Smooth muscle cell (in vitro differentiated cells): ENCODE measurements around the gene SHISA5. TPM values are rescaled to one million over a fixed set of nuclear protein-coding genes. Genes with fewer than 3 reads are reported as not detected.
A peak's percentile ranks its signal among the peaks of the same experiment; 100 is the strongest.

Experiments
- DNase-seq: peaks from one replicate; lab custom pipeline; 2025; ENCODE audit not compliant: unreplicated experiment; lab: John Stamatoyannopoulos, UW
- H2AFZ ChIP-seq: fragments of 200-600 bp; sonication (generic); 2 replicates; pipeline ENCODE4 v1.6.0; 2016; ENCODE audit warnings: antibody characterized with exemption, low read depth, mild to moderate bottlenecking
- H3F3A ChIP-seq: fragments of 200-600 bp; sonication (generic); 2 replicates; pipeline ENCODE4 v1.6.0; 2017; ENCODE audit warnings: antibody characterized with exemption, low read depth
- H3K27ac ChIP-seq: fragments of 200-600 bp; sonication (generic); 2 replicates; pipeline ENCODE4 v1.5.1; 2016; ENCODE audit warnings: low read depth, mild to moderate bottlenecking
- H3K27me3 ChIP-seq: fragments of 200-600 bp; sonication (generic); 2 replicates; pipeline ENCODE4 v1.6.1; 2016; ENCODE audit warnings: low read depth, mild to moderate bottlenecking
- H3K36me3 ChIP-seq: fragments of 200-600 bp; sonication (generic); 2 replicates; pipeline ENCODE4 v1.5.1; 2016; ENCODE audit warnings: low read depth
- H3K4me1 ChIP-seq: fragments of 200-600 bp; sonication (generic); 2 replicates; pipeline ENCODE4 v1.5.1; 2016; ENCODE audit warnings: low read depth
- H3K4me2 ChIP-seq: fragments of 200-600 bp; sonication (generic); 2 replicates; pipeline ENCODE4 v1.6.0; 2016; ENCODE audit warnings: mild to moderate bottlenecking
- H3K4me3 ChIP-seq: fragments of 200-600 bp; sonication (generic); 2 replicates; pipeline ENCODE4 v1.5.1; 2016; ENCODE audit warnings: mild to moderate bottlenecking
- H3K79me2 ChIP-seq: fragments of 200-600 bp; sonication (generic); 2 replicates; pipeline ENCODE4 v1.6.0; 2016; ENCODE audit warnings: low read depth, mild to moderate bottlenecking
- H3K9ac ChIP-seq: fragments of 200-600 bp; sonication (generic); 2 replicates; pipeline ENCODE4 v1.6.0; 2016; ENCODE audit warnings: low read depth
- H3K9me3 ChIP-seq: fragments of 200-600 bp; sonication (generic); replicated peaks from 2 replicates; pipeline ENCODE4 v1.5.1; 2016; ENCODE audit warnings: low read depth
- H4K20me1 ChIP-seq: fragments of 200-600 bp; sonication (generic); 2 replicates; pipeline ENCODE4 v1.6.0; 2016; ENCODE audit warnings: low read depth
- WGBS: methylation state at CpG from one replicate; pipeline ENCODE4 v1.1.7; 2016; ENCODE audit warnings: low lambda C conversion rate; 5-methylcytosine and 5-hydroxymethylcytosine counted together
- polyA plus RNA-seq: library from polyadenylated mRNA; unstranded; fragments of >200 nt; fragmentation: Nextera tagmentation; extraction: Ambion mirVana; gene quantifications from 2 replicates; pipeline ENCODE4 v1.2.1, GENCODE V29; 2016
- total RNA-seq: library from RNA; depleted of rRNA; stranded (reverse); fragments of >200 nt; gene quantifications from 2 replicates; pipeline ENCODE4 v1.2.3, GENCODE V29; 2014
- TF ChIP-seq, protein P1 (sequence below): fragments of 200-600 bp; sonication (generic); IDR thresholded peaks from 2 replicates; pipeline ENCODE4 v1.5.1; 2017; ENCODE audit warnings: borderline replicate concordance, mild to moderate bottlenecking, antibody characterized with exemption; ENCODE audit not compliant: insufficient read depth, poor library complexity, severe bottlenecking

SHISA5 gene
- total and polyA plus RNA-seq, 2 experiments from 2014 or later = 124 to 333 TPM

DNA sequence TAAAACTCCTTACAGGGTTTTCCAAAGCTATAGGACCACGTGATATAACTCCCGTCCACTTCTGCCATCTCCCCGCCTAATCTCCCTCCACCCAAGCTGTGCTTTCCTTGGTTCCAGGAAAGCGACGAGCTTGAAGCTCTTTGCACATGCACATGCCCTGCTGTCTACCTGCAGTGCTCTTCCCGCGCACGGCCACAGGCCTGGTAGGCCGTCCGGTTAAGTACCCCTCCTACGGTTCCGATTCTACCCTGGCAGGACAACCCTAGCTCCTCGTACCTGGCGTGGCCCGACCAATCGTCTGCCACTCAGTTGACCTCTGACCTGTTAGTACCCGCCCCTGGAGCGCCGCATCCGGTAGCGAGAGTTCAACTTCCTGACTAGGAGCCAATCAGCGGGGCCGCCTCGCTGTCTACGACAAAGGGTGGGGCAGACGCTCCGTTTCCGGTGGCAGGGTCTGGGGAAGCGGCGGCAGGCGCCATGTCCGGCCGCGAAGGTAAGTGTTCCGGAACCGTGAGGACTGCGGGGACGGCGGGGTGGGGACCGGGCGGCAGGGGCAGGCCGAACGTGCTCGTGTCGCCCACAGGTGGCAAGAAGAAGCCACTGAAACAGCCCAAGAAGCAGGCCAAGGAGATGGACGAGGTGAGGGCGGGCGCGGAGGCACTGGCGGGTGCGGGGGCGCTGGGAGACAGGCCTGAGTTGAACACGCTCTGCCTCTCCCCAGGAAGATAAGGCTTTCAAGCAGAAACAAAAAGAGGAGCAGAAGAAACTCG, 64.0 kb downstream of the SHISA5 start, which contains the start of the genes CCDC51 and TMA7:
Gene CCDC51 (minus strand): TSS at position 300 of the 770 bp plus-strand sequence. CDS start 4,991 bp downstream, outside the sequence.
Gene TMA7 (plus strand): TSS at position 438 of the 770 bp plus-strand sequence. CDS start 40 bp downstream, at position 478.
- Histone ChIP-seq H3K27ac (peak within 1 kb of the TSS; percentile 81), H3F3A (peaks cover 9% of the 10 kb centered on the region), H4K20me1 (peaks cover 15% of the 10 kb centered on the region), H3K27me3 (no peaks in the 10 kb centered on the region), H3K9ac (peak within 1 kb of the TSS; percentile 85), H3K4me3 (peak within 1 kb of the TSS; percentile 75), H3K9me3 (no peaks in the 10 kb centered on the region), H3K4me1 (peaks cover 7% of the 10 kb centered on the region), H3K36me3 (no peaks in the 10 kb centered on the region), H3K79me2 (peaks cover 31% of the 10 kb centered on the region), H3K4me2 (peak within 1 kb of the TSS; percentile 95), H2AFZ (peak within 1 kb of the TSS; percentile 90)
- TF ChIP-seq, protein P1, sequence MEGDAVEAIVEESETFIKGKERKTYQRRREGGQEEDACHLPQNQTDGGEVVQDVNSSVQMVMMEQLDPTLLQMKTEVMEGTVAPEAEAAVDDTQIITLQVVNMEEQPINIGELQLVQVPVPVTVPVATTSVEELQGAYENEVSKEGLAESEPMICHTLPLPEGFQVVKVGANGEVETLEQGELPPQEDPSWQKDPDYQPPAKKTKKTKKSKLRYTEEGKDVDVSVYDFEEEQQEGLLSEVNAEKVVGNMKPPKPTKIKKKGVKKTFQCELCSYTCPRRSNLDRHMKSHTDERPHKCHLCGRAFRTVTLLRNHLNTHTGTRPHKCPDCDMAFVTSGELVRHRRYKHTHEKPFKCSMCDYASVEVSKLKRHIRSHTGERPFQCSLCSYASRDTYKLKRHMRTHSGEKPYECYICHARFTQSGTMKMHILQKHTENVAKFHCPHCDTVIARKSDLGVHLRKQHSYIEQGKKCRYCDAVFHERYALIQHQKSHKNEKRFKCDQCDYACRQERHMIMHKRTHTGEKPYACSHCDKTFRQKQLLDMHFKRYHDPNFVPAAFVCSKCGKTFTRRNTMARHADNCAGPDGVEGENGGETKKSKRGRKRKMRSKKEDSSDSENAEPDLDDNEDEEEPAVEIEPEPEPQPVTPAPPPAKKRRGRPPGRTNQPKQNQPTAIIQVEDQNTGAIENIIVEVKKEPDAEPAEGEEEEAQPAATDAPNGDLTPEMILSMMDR = no peak
- WGBS = under 1% methylated on average over 53 of the region's 54 CpGs
- peak; percentile 81 for DNase-seq

DNA sequence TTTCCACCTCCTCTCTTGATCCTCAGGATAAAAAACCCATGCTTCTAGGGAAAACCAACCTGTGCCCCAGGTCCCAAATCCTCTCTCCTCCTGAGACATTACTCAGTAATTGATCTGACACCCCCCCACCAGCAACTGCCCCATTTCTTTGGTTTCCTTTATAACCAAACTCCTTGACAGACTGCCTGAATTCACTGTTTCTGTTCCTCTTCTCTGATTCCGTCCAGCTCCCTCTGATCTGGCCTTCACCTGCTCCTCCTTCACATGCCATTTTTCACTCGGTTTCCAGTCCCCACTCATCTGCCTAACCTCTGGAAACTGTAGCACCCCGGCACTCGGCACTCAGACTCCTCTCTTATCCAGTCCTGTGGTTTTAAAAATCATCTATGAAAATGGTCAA, 66.2 kb downstream of the SHISA5 start:
- H3K9me3 ChIP-seq = no peaks in the 10 kb centered on the region
- H3K4me3 ChIP-seq = no peak overlapping the region
- no peaks in the 10 kb centered on the region for H3F3A ChIP-seq
- H3K4me2 ChIP-seq = no peak overlapping the region
- H3K27ac ChIP-seq = no peak overlapping the region
- WGBS = 93% methylated on average over 4 of the region's 4 CpGs
- no peaks in the 10 kb centered on the region for H3K27me3 ChIP-seq
- no peak overlapping the region for H2AFZ ChIP-seq
- peaks cover 14% of the 10 kb centered on the region for H4K20me1 ChIP-seq
- DNase-seq = no peak
- H3K79me2 ChIP-seq = peaks cover 31% of the 10 kb centered on the region
- no peak overlapping the region for H3K9ac ChIP-seq
- no peaks in the 10 kb centered on the region for H3K36me3 ChIP-seq
- TF ChIP-seq, protein P1 = no peak
- H3K4me1 ChIP-seq = peaks cover 10% of the 10 kb centered on the region

DNA sequence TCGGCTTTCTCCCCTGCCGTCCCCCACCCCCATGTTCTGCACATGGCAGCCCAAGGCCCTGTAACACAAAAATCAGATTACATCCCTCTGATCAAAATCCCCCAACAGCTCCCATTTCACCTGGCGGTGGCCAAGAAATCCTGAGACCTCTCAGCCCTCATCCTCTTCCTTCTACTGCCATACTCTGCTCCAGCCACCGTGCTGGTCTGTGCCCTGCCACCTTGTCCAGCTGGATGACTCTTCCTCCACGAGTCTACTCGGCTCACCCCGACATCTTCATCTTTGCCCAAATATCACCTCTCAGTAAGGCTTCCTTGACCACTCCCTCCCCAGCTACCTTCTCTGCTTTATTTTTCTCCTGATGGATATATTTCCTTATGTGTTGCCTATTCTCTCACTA, 67.1 kb downstream of the SHISA5 start:
- Histone ChIP-seq H3K27ac (no peak overlapping the region), H4K20me1 (peaks cover 6% of the 10 kb centered on the region), H3K79me2 (peaks cover 27% of the 10 kb centered on the region), H3K4me1 (peaks cover 10% of the 10 kb centered on the region), H3F3A (peaks cover 4% of the 10 kb centered on the region), H3K9me3 (no peaks in the 10 kb centered on the region), H3K27me3 (no peaks in the 10 kb centered on the region), H3K36me3 (no peaks in the 10 kb centered on the region), H2AFZ (no peak overlapping the region), H3K9ac (no peak overlapping the region), H3K4me2 (no peak overlapping the region), H3K4me3 (no peak overlapping the region)
- TF ChIP-seq, protein P1 = no peak
- 96% methylated on average over 7 of the region's 7 CpGs for WGBS
- no peak for DNase-seq

DNA sequence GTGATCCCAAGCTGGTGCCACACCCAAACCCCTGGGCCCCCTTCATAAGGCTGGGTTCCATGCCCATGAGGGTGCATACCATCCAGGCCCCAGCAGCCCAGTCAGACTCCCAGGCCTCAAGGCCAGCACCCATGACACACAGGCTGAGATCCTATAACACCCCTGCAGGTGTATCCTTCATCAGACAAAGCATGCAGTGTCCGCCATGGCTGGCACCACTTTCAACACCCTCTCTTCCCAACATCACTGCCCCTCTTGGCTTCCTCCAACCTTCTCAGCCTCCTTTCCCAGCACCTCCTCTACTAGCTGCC, 67.5 kb downstream of the SHISA5 start:
- Histone ChIP-seq H3K9ac (no peak overlapping the region), H2AFZ (no peak overlapping the region), H3K79me2 (peaks cover 23% of the 10 kb centered on the region), H3K9me3 (no peaks in the 10 kb centered on the region), H3K4me3 (no peak overlapping the region), H3K4me2 (no peak overlapping the region), H3K27me3 (no peaks in the 10 kb centered on the region), H3K27ac (no peak overlapping the region), H4K20me1 (peaks cover 2% of the 10 kb centered on the region), H3K4me1 (peaks cover 7% of the 10 kb centered on the region), H3F3A (peaks cover 5% of the 10 kb centered on the region), H3K36me3 (no peaks in the 10 kb centered on the region)
- TF ChIP-seq, protein P1 = no peak
- DNase-seq = no peak
- WGBS = 38% methylated on average over 1 of the region's 1 CpG
